Stimulated activated CD4-positive, alpha-beta T cell treated with anti-CD3 and anti-CD28 coated beads, Interleukin-2, amount 100 ng/mL, for 24 hours (primary cell): ENCODE results near the gene SULT2A1.
"Not testable (repeated sequence)": the region's sequence is repeated elsewhere in the genome, so short reads cannot be mapped to it uniquely, and the experiment has no call there.

Source experiments
- DNase-seq, 2 donors: peaks; one replicate each; pipeline ENCODE4 v3.0.0-alpha.2; 2020

Gene SULT2A1, protein sequence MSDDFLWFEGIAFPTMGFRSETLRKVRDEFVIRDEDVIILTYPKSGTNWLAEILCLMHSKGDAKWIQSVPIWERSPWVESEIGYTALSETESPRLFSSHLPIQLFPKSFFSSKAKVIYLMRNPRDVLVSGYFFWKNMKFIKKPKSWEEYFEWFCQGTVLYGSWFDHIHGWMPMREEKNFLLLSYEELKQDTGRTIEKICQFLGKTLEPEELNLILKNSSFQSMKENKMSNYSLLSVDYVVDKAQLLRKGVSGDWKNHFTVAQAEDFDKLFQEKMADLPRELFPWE

GRCh38 chr19:47886010-47886559, at the start of gene SULT2A1:
TSS of gene SULT2A1 (minus strand) at chr19:47886315. CDS start at chr19:47886257, 58 bp downstream.
- DNase-seq = no peak

DNA sequence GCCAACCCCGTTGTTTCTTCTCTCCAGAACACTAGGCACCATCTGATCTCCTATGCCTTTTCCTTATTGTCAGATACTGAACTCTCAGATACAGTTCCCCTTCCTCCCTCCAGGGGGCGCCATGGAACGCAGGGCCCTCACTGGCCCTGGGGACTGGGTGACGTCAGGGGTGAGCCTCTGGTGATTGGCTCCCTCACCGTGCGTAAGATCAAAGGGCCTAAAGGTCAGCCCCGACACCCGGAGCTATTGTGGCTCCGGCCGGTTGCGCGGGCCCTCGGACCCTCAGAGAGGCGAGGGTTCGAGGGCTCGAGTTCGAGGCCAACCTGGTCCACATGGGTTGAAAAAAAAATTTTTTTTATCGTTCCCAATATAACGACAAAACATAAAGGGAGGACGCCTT, 42.5 kb upstream of the SULT2A1 start:
- not testable (repeated sequence) for DNase-seq

- DNase-seq = not testable (repeated sequence)
Observed at GRCh38 chr19:47920107-47920506, 34.0 kb upstream of the SULT2A1 start.

DNA sequence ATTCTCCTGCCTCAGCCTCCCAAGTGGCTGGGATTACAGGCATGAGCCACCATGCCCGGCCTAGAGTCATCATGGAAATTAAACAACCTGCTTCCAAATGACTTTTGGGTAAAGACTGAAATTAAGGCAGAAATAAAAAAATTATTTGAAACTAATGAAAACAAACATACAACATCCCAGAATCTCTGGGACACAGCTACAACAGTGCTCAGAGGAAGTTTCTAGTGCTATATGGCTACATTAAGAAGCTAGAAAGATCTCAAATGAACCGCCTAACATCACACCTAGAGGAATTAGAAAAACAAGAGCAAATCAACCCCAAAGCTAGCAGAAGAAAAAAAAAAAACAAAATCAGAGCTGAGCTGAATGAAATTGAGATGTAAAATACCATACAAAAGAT, 24.1 kb upstream of the SULT2A1 start:
- not testable (repeated sequence) for DNase-seq

DNA sequence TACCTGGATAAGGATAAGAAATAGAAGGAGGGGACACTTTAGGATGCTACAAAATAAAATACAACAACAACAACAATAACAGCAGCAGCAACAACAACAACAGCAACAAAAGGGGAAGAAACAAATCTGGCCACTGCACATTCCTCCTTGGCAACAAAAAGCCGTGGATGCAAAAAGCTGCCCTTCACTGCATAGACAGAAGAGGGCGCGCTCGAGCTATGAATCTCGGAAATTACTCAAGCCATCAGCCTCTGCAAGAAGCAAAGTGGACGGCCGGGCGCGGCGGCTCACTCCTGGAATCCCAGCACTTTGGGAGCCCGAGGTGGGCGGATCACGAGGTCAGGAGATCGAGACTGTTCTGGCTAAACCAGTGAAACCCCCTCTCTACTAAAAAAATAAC, 23.2 kb upstream of the SULT2A1 start:
- DNase-seq = peak; percentile 72 to 80

DNA sequence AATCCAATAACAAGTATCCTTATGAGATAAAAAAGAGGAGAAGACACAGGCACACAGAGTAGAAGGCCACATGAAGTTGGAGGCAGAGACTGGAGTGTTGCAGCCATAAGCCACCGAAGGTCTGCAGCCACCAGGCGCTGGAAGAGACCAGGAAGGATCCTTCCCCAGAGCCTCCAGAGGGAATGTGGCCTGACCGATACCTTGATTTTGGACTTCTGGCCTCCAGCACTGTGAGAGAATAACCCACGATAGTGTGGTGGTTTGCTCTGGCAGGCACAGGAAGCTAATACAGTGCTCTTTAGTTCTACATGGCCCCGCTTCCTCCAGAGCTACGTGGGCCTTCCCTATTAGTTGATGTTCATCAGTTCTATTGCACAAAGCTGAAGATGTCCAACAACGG, 15.3 kb upstream of the SULT2A1 start:
- DNase-seq = no peak

DNA sequence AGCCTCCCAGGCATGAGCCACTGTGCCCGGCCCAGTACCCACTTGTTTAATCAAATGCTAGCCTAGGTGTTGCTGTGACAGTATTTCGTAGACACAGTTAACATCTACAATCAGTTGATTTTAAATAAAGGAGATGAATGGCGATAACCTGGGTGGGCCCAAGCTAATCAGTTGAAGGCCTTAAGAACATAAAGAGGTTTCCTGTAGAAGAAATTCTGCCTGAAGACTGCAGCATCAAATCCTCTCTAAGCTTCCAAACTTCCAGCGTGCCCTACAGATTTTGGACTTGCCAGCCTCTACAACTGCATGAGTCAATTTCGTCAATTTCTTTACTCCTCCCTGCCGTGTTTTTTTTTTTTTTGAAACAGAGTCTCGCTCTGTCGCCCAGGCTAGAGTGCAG, 13.2 kb upstream of the SULT2A1 start:
- no peak for DNase-seq

- no peak for DNase-seq
Observed at GRCh38 chr19:47897861-47898260, 11.7 kb upstream of the SULT2A1 start.

DNA sequence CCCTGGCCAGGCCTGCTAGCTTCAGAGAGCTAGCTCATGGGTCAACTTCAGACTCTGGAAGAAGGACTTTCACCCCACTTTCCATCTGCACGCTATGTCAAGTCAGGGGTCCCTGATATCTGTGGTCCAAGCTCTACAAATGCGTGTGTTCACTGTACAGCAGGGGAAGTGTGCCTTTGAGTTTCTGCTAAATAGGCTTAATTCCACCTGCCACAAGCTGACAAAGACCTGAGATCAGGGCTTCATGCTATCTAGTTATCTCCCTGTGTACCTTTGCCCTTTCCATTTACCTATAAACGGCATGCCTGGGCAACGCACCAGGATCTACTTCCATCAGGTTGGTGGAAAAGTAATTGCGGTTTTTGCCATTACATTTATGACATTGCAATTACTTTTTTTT, 10.7 kb upstream of the SULT2A1 start:
- no peak for DNase-seq

DNA sequence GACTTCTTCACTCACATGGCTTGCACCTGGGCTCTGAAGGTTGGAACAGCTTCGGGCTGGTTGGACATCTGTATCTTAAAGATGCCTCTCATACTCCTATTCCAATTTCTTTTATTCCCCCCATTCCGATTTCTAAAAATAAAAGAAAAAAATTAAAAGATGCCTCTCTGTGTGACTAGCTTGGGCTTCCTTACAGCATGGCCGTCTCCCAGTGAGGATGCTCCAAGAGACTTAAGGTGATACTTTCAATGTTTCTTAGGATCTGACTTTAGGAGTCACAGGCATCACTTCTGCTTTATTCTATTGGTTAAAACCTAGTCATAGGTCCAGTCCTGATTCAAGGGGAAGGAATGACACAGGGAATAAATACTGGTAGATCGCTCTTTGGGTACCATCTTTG, 9.9 kb upstream of the SULT2A1 start:
- no peak for DNase-seq

GRCh38 chr19:47895165-47895782, 9.2 kb upstream of the SULT2A1 start:
- DNase-seq = no peak

DNA sequence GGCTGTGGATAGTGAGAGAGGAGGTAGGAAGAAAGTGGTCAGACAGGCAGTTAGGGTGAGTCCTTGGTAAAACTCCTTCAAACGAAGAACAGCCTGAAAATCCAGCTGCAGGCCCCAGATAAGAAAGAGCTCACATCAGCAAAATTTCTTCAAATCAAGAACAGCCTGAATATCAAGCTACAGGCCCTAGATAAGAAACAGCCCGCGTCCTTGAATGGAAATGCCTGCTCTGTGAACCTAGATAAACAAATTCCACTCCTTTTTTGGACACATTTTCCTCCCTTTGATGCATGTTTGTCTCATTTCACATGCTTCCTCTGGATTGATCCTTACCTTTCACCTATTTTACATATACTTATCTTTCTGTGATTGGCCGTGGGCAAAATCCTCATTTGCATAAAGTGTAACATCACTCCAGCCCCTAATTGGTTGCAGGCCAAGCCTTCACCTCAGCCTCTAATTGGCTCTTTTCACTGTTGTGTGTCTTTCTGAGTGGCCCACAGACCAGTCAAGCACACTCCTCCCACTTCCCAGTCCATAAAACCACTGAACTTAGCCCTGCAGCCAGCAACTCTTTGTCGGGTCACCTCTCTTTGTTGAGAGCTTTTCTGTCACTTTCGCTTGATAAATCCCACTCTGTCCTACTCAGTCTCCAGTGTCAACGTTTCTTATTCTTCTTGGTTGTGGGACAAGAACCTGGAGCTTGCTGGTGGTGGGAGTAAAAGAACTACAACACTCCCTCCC, 6.0 kb upstream of the SULT2A1 start:
- no peak for DNase-seq

DNA sequence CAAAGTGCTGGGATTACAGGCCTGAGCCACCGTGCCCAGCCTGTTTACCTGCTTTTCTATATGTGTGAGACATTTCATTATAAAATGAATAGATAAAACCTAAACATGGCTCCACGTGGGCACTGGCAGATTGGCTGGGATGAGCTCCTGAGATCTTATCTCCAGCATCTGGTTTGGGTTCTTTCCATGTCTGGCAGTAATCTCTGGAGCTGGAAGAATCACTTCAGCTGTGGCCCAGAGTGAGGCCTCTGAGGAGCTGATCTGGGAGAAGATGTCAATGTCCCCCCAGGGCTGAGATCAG, 5.5 kb upstream of the SULT2A1 start:
- DNase-seq = no peak

DNA sequence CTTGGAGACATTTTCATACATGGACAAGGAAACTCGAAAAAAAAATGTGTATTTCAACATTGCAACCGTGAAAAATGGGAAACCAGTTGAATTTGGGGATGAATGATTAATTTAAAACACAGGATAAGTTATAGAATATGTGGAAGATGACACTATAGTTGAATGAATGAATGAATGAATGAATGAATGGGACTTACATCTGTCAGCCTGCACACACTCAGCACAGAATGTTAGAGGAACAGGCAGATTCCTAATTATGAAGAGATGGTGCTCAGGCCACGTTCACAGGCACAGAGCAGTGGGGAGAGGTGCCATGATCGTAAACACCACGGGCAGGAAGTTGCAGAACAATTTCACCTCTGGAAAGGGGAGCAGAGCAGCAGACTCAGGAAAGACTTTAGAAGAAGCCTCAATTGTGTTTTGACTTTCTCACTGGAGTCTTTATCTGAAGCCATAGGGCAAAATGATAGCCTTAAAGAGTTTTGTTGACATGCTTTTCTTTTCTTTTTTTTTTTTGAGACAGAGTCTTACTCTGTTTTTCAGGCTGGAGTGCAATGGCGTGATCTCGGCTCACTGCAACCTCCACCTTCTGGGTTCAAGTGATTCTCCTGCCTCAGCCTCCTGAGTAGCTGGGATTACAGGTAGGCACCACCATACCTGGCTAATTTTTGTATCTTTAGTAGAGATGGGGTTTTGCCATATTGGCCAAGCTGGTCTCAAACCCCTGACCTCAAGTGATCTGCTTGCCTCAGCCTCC, 4.9 kb upstream of the SULT2A1 start:
- no peak for DNase-seq

DNA sequence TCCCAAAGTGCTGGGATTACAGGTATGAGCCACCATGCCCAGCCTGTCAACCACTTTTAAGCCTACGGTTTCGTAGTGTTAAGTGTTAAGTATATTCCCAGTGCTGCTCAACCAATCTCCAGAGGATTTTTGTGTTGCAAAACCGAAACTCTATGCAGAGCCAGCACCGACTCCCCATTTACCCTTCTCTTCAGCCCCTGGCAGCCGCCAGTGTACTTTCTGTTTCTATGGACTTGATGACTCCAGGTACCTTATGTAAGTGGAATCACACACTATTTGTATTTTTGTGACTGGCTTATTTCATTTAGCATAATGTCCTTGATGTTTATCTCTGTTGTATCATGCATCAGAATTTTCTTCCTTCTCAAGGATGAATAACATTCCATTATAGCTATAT, 1.1 kb downstream of the SULT2A1 start:
- DNase-seq = no peak

- DNase-seq = no peak
Observed at GRCh38 chr19:47882890-47883289, 3.2 kb downstream of the SULT2A1 start.

DNA sequence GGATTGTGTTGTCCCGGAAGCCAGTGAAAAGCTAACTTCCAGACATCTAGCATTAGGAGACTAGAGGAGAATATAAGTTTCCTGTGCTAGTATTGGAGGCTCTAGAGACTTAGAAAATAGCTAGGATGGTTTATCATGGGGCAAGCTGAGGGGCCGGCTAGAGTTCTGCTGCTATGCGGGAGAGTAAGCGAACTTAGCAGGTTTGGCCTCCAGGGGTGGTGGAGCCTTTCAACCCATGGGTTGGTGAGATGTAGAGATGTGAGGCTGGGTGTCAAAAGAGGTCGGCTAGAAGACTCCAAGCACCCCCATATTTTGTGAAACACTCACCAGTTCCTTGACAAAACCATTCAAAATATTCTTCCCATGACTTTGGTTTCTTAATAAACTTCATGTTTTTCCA, 4.4 kb downstream of the SULT2A1 start:
- DNase-seq = no peak

DNA sequence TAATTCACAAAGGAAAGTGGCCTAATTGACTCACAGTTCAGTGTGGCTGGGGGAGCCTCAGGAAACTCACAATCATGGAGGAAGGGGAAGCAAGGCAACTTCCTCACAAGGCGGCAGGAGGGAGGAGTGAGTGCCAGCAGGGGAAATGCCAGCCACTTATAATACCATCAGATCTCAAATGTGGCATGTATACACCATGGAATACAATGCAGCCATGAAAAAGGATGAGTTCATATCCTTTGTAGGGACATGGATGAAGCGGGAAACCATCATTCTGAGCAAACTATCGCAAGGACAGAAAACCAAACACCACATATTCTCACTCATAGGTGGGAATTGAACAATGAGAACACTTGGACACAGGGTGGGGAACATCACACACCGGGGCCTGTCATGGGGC, 6.7 kb downstream of the SULT2A1 start:
- not testable (repeated sequence) for DNase-seq

DNA sequence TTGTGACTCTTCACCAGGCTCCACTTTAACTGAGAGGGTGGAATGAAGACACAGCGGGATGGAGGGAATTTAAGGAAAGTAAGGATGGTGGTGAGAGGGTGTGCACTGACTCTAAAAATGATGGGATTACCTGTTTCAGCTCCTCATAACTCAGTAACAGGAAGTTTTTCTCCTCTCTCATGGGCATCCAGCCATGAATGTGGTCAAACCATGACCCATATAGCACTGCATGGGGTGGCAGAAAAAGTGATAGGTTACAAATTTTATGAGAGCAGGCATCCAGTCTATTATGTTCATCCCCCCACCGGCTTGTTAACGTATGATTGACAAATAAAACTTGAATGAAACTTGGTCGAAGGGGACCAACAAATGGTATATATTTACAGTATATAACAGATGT, 7.2 kb downstream of the SULT2A1 start:
- DNase-seq = no peak

DNA sequence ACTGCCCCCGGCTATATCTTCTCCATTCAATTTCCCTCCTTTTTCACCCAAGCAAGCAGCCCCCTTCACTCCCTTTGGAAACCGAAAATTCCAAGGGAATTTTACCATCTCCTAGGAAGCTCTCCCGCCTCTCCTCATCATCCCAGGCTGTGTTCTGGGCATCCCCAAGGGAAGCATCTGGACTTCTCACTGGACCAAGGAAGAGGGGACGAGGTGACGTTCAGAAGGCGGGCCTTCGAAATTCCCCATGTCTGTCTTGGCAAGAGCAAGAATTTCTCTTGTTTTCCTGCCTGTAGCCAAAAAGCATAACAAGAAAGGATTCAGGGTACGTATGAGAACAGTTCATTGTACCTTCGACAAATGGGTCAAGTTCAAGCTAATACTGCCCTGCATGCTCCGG, 20.9 kb downstream of the SULT2A1 start:
- no peak for DNase-seq

GRCh38 chr19:47863514-47863936, 22.6 kb downstream of the SULT2A1 start:
- DNase-seq = peak; percentile 93 to 94

GRCh38 chr19:47861630-47862029, 24.5 kb downstream of the SULT2A1 start:
- no peak for DNase-seq

GRCh38 chr19:47860602-47861297, 25.4 kb downstream of the SULT2A1 start:
- no peak for DNase-seq
